IPS-20b (cell line): ENCODE measurements around the gene ADAMTSL1.

Experiments used
- H3K27ac ChIP-seq: one replicate; pipeline ENCODE4 v1.5.1; 2013; ENCODE audit warnings: low read length
- H3K27me3 ChIP-seq: 2 replicates; pipeline ENCODE4 v1.6.1; 2013; ENCODE audit warnings: mild to moderate bottlenecking, low read length, inconsistent platforms; ENCODE audit not compliant: insufficient read depth
- H3K36me3 ChIP-seq: 2 replicates; pipeline ENCODE4 v1.6.1; 2013; ENCODE audit warnings: low read depth, mild to moderate bottlenecking, inconsistent platforms, low read length, moderate library complexity; ENCODE audit not compliant: insufficient read depth
- H3K4me1 ChIP-seq: 2 replicates; pipeline ENCODE4 v1.6.1; 2013; ENCODE audit warnings: mild to moderate bottlenecking, control low read depth, inconsistent platforms, low read length, moderate library complexity; ENCODE audit not compliant: insufficient read depth
- H3K4me3 ChIP-seq: 2 replicates; pipeline ENCODE4 v1.5.1; 2013; ENCODE audit warnings: mild to moderate bottlenecking, low read length, inconsistent platforms
- H3K9ac ChIP-seq: 2 replicates; pipeline ENCODE4 v1.6.1; 2013; ENCODE audit warnings: low read depth, mild to moderate bottlenecking, inconsistent platforms, low read length, moderate library complexity
- H3K9me3 ChIP-seq: 2 replicates; pipeline ENCODE4 v1.6.1; 2013; ENCODE audit warnings: mild to moderate bottlenecking, low read depth, low read length, inconsistent platforms; ENCODE audit not compliant: insufficient read depth

ADAMTSL1 gene

DNA sequence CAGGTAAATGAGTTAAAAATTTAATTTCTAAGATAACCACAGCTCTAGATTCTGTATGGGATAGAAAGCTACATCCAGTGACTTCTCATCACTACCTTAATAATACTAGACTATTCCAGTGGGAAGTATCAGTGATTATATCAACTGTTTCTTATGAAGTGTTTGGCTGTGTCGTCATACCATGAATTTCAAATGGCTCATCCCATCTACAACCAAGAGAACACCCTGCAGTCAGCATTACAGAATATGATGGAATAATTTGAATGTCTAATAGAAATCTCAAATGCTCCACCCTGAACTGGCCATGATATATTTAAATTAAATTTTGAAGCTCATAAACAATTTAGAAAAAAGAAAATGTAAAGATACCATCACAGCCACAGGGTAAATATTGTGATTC, 245.0 kb downstream of the ADAMTSL1 start:
- Histone ChIP-seq H3K4me3 (no peak overlapping the region), H3K27ac (no peak overlapping the region), H3K36me3 (no peaks in the 10 kb centered on the region), H3K4me1 (no peaks in the 10 kb centered on the region), H3K9ac (no peak overlapping the region), H3K27me3 (no peaks in the 10 kb centered on the region), H3K9me3 (no peaks in the 10 kb centered on the region)

DNA sequence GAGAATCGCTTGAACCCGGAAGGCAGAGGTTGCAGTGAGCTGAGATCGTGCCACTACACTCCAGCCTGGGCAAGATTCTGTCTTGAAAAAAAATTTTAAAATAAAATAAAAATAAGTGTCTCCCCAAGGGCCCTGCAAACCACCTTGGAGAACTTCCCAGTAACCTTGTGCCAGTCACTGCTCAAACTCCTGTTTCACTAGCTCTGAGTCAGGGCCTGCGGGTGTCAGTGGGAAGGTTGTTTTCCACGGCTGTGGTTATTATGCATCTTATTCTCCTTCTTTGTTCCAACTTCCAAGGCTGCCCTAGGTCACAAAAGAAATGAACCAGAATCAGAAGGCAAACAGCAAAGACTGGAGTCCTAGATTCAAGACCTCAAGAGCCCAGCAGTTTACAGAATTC, 246.7 kb downstream of the ADAMTSL1 start:
- Histone ChIP-seq H3K36me3 (no peaks in the 10 kb centered on the region), H3K27ac (no peak overlapping the region), H3K27me3 (no peaks in the 10 kb centered on the region), H3K9me3 (no peaks in the 10 kb centered on the region), H3K4me1 (no peaks in the 10 kb centered on the region), H3K4me3 (no peak overlapping the region), H3K9ac (no peak overlapping the region)

- no peak overlapping the region for H3K4me3 ChIP-seq
Measured at GRCh38 chr9:18721267-18721994, 247.5 kb downstream of the ADAMTSL1 start.

DNA sequence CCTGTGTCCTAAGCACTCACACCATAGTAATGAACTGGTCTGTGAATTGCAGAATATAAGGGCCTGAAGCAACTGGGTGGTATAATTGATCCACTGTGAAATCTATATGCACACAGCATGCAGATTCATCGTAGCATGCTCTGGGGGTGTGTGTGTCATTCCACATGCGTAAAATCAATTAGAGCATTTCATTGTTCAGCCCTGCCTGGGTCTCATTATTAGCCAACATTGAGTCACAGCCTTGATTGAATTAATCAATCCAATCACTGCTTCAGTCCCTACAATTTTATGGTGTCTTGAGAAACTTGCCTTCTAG, 248.0 kb downstream of the ADAMTSL1 start:
- Histone ChIP-seq H3K27me3 (no peaks in the 10 kb centered on the region), H3K4me1 (no peaks in the 10 kb centered on the region)

More at GRCh38 chr9:18721267-18721994, 247.5 kb downstream of the ADAMTSL1 start:
- H3K9ac ChIP-seq: no peak overlapping the region
- H3K9me3 ChIP-seq: no peaks in the 10 kb centered on the region
- H3K4me1 ChIP-seq: no peaks in the 10 kb centered on the region
- H3K27me3 ChIP-seq: no peaks in the 10 kb centered on the region
- no peak overlapping the region for H3K27ac ChIP-seq
- no peaks in the 10 kb centered on the region for H3K36me3 ChIP-seq

GRCh38 chr9:18722882-18723281, 248.9 kb downstream of the ADAMTSL1 start:
- H3K9me3 ChIP-seq: no peaks in the 10 kb centered on the region
- H3K27me3 ChIP-seq: no peaks in the 10 kb centered on the region
- H3K36me3 ChIP-seq: no peaks in the 10 kb centered on the region
- H3K27ac ChIP-seq: no peak overlapping the region
- H3K4me1 ChIP-seq: no peaks in the 10 kb centered on the region
- no peak overlapping the region for H3K9ac ChIP-seq
- no peak overlapping the region for H3K4me3 ChIP-seq

More for the DNA sequence above, 248.0 kb downstream of the ADAMTSL1 start:
- Histone ChIP-seq H3K36me3 (no peaks in the 10 kb centered on the region), H3K27ac (no peak overlapping the region), H3K9me3 (no peaks in the 10 kb centered on the region), H3K9ac (no peak overlapping the region), H3K4me3 (no peak overlapping the region)

DNA sequence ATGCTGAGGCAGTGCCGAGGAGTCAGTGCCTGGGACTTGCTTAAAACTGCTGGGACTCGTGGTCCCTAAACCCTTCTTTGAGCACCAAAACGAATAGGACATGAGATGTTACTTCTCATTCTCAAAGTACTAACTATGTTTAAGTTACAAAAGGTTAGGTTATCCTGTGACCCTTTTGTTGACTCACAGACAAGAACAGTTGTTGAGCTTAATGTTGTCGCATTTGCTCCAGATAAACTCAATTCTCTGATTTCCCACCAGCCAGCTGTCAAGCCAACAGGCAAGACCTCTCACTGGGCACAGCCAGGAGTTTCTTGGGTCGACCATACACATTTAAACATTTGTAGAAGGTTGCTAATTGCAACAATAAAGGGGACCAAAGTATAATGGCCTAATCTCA, 249.4 kb downstream of the ADAMTSL1 start:
- no peaks in the 10 kb centered on the region for H3K9me3 ChIP-seq
- H3K9ac ChIP-seq: no peak overlapping the region
- no peak overlapping the region for H3K27ac ChIP-seq
- H3K36me3 ChIP-seq: no peaks in the 10 kb centered on the region
- no peak overlapping the region for H3K4me3 ChIP-seq
- no peaks in the 10 kb centered on the region for H3K27me3 ChIP-seq
- H3K4me1 ChIP-seq: no peaks in the 10 kb centered on the region

DNA sequence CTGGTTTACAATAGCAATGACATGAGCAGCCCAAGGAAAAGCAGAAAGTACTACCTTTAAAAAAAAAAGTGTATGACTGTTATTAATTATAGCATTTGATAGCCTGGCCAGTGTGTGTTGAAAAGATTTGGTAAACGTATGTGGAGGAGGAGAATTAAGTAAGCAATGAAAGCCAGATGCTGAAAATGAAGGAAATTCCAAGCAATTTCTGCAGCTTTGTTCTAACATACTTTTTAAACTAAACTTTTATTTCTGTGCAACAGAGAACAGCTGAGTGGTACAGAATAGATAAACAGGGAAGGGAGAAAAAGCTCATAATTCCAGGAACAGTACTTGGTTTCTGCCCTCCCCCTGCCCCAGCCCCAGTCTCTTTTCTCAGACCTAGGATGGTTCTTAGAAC, 252.6 kb downstream of the ADAMTSL1 start:
- Histone ChIP-seq H3K4me3 (no peak overlapping the region), H3K27me3 (no peaks in the 10 kb centered on the region), H3K4me1 (no peaks in the 10 kb centered on the region), H3K27ac (no peak overlapping the region), H3K9me3 (no peaks in the 10 kb centered on the region), H3K9ac (no peak overlapping the region), H3K36me3 (no peaks in the 10 kb centered on the region)

- H3K36me3 ChIP-seq: no peaks in the 10 kb centered on the region
- H3K27me3 ChIP-seq: no peaks in the 10 kb centered on the region
- H3K4me1 ChIP-seq: no peaks in the 10 kb centered on the region
- no peak overlapping the region for H3K9ac ChIP-seq
- H3K4me3 ChIP-seq: no peak overlapping the region
- H3K27ac ChIP-seq: no peak overlapping the region
- no peaks in the 10 kb centered on the region for H3K9me3 ChIP-seq
Measured at GRCh38 chr9:18727904-18728303, 254.0 kb downstream of the ADAMTSL1 start.

DNA sequence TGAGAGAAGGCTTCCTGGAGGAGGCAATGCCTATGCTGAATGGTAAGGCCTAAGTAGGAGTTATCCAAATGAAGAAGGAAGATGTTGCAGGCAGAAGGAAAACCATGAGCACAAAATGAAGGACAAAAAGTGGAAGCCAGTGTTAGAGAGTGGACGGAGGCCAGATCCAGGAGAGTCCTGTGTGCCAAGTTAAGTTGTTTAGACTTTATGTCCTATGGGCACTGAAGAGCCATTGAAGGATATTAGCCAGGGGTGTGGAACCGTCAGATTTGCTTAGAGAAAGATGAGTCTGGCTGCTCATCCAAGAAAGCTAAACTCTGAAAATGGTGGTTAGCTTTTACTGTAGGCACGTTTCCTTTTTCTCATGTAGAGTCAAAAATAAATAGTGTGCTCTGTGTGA, 254.7 kb downstream of the ADAMTSL1 start:
- Histone ChIP-seq H3K4me3 (no peak overlapping the region), H3K4me1 (no peaks in the 10 kb centered on the region), H3K9me3 (no peaks in the 10 kb centered on the region), H3K27me3 (no peaks in the 10 kb centered on the region), H3K9ac (no peak overlapping the region), H3K27ac (no peak overlapping the region), H3K36me3 (no peaks in the 10 kb centered on the region)

DNA sequence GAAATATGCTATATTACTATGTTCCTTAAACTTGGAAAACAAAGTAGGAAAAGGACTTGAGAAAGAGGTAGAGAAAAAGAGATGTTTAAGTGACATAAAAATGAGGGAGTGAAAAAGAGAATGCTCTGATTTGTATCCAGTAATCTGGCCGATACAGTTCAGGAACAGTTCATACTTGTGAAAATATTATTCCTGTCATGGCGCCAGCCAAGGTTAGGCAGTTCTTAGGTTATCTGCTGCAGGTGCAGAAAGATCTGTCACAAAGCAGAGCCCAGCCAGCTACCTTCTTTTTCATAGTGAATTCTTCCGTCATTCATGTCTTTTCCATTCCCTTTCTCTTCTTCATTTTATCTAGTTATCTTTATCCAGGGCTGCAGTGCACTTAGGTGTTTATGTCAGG, 256.3 kb downstream of the ADAMTSL1 start:
- H3K36me3 ChIP-seq: no peaks in the 10 kb centered on the region
- no peaks in the 10 kb centered on the region for H3K9me3 ChIP-seq
- H3K27me3 ChIP-seq: no peaks in the 10 kb centered on the region
- no peak overlapping the region for H3K9ac ChIP-seq
- no peak overlapping the region for H3K4me3 ChIP-seq
- no peaks in the 10 kb centered on the region for H3K4me1 ChIP-seq
- H3K27ac ChIP-seq: no peak overlapping the region

DNA sequence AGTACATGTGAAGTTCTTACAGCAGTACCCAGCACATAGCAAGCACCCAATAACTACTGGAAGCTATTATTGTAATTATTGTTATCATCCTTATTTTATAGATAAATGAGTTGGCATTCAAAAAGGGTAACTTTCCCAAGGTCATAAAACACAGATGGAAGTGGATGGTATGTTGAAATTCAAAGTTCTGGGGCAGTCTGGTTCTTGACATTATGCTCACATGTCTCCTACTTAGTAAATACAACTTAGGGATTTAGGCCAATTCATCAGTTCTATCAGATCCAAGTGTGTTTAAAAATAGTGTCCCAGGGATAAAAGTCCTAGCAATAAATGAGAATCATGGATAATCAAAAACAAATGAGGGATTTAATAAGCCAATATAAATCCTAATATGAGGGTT, 265.2 kb downstream of the ADAMTSL1 start:
- Histone ChIP-seq H3K9ac (no peak overlapping the region), H3K9me3 (no peaks in the 10 kb centered on the region), H3K36me3 (no peaks in the 10 kb centered on the region), H3K27me3 (no peaks in the 10 kb centered on the region), H3K27ac (no peak overlapping the region), H3K4me3 (no peak overlapping the region), H3K4me1 (no peaks in the 10 kb centered on the region)

- H3K9ac ChIP-seq: no peak overlapping the region
- H3K4me3 ChIP-seq: no peak overlapping the region
- no peaks in the 10 kb centered on the region for H3K9me3 ChIP-seq
- H3K27ac ChIP-seq: no peak overlapping the region
- no peaks in the 10 kb centered on the region for H3K36me3 ChIP-seq
- H3K4me1 ChIP-seq: no peaks in the 10 kb centered on the region
- H3K27me3 ChIP-seq: no peaks in the 10 kb centered on the region
Measured at GRCh38 chr9:18739641-18740318, 265.8 kb downstream of the ADAMTSL1 start.
